ENCODE measurements around the gene FAM13C.
A peak's percentile ranks its signal among the peaks of the same experiment; 100 is the strongest.

The FAM13C gene

GRCh38 chr10:59384761-59385160, 22.4 kb upstream of the FAM13C start:
- Histone ChIP-seq H3K27ac (ENCODE audit: low read depth, low read length) (no peak overlapping the region), H3K9ac (ENCODE audit: low read length in 5 of 5) (no peak overlapping the region), H3K9me3 (ENCODE audit: control insufficient read depth in 5 of 5, low read length in 5 of 5) (peaks cover 0 to 4% (median 0%) of the 10 kb centered on the region in 5 donors), H3K4me1 (ENCODE audit: control insufficient read depth in 5 of 5, insufficient read depth in 5 of 5, low read length in 5 of 5) (no peaks in the 10 kb centered on the region), H3K36me3 (ENCODE audit: control insufficient read depth in 5 of 5, insufficient read depth in 5 of 5, low read length in 5 of 5) (peaks cover 0 to 3% (median 0%) of the 10 kb centered on the region in 5 donors), H3K4me3 (ENCODE audit: low read depth in 1 of 5, low read length in 5 of 5) (no peak overlapping the region), H3K27me3 (ENCODE audit: control insufficient read depth in 5 of 5, insufficient read depth in 4 of 5, low read length in 5 of 5) (no peaks in the 10 kb centered on the region)

GRCh38 chr10:59383908-59384307, 21.6 kb upstream of the FAM13C start:
- H3K27ac ChIP-seq (ENCODE audit: low read depth, low read length): no peak overlapping the region
- H3K9me3 ChIP-seq (ENCODE audit: control insufficient read depth in 5 of 5, low read length in 5 of 5): peaks cover 0 to 4% (median 0%) of the 10 kb centered on the region in 5 donors
- no peaks in the 10 kb centered on the region for H3K4me1 ChIP-seq (ENCODE audit: control insufficient read depth in 5 of 5, insufficient read depth in 5 of 5, low read length in 5 of 5)
- H3K9ac ChIP-seq (ENCODE audit: low read length in 5 of 5): no peak overlapping the region
- no peak overlapping the region for H3K4me3 ChIP-seq (ENCODE audit: low read depth in 1 of 5, low read length in 5 of 5)
- H3K27me3 ChIP-seq (ENCODE audit: control insufficient read depth in 5 of 5, insufficient read depth in 4 of 5, low read length in 5 of 5): no peaks in the 10 kb centered on the region
- H3K36me3 ChIP-seq (ENCODE audit: control insufficient read depth in 5 of 5, insufficient read depth in 5 of 5, low read length in 5 of 5): peaks cover 0 to 3% (median 0%) of the 10 kb centered on the region in 5 donors

GRCh38 chr10:59383436-59383835, 21.1 kb upstream of the FAM13C start:
- peaks cover 0 to 3% (median 0%) of the 10 kb centered on the region in 5 donors for H3K36me3 ChIP-seq (ENCODE audit: control insufficient read depth in 5 of 5, insufficient read depth in 5 of 5, low read length in 5 of 5)
- no peaks in the 10 kb centered on the region for H3K27me3 ChIP-seq (ENCODE audit: control insufficient read depth in 5 of 5, insufficient read depth in 4 of 5, low read length in 5 of 5)
- peaks cover 0 to 4% (median 0%) of the 10 kb centered on the region in 5 donors for H3K9me3 ChIP-seq (ENCODE audit: control insufficient read depth in 5 of 5, low read length in 5 of 5)
- H3K27ac ChIP-seq (ENCODE audit: low read depth, low read length): peak overlapping the region; percentile 2
- no peaks in the 10 kb centered on the region for H3K4me1 ChIP-seq (ENCODE audit: control insufficient read depth in 5 of 5, insufficient read depth in 5 of 5, low read length in 5 of 5)
- H3K4me3 ChIP-seq (ENCODE audit: low read depth in 1 of 5, low read length in 5 of 5): no peak overlapping the region
- no peak overlapping the region for H3K9ac ChIP-seq (ENCODE audit: low read length in 5 of 5)

GRCh38 chr10:59382831-59383295, 20.5 kb upstream of the FAM13C start:
- no peak overlapping the region for H3K9ac ChIP-seq (ENCODE audit: low read length in 5 of 5)
- H3K9me3 ChIP-seq (ENCODE audit: control insufficient read depth in 5 of 5, low read length in 5 of 5): peaks cover 0 to 4% (median 0%) of the 10 kb centered on the region in 5 donors
- H3K36me3 ChIP-seq (ENCODE audit: control insufficient read depth in 5 of 5, insufficient read depth in 5 of 5, low read length in 5 of 5): peaks cover 0 to 3% (median 0%) of the 10 kb centered on the region in 5 donors
- peak overlapping the region; percentile 2 for H3K27ac ChIP-seq (ENCODE audit: low read depth, low read length)
- H3K27me3 ChIP-seq (ENCODE audit: control insufficient read depth in 5 of 5, insufficient read depth in 4 of 5, low read length in 5 of 5): no peaks in the 10 kb centered on the region
- no peak overlapping the region for H3K4me3 ChIP-seq (ENCODE audit: low read depth in 1 of 5, low read length in 5 of 5)
- H3K4me1 ChIP-seq (ENCODE audit: control insufficient read depth in 5 of 5, insufficient read depth in 5 of 5, low read length in 5 of 5): no peaks in the 10 kb centered on the region

GRCh38 chr10:59381687-59382086, 19.3 kb upstream of the FAM13C start:
- Histone ChIP-seq H3K4me1 (ENCODE audit: control insufficient read depth in 5 of 5, insufficient read depth in 5 of 5, low read length in 5 of 5) (no peaks in the 10 kb centered on the region), H3K36me3 (ENCODE audit: control insufficient read depth in 5 of 5, insufficient read depth in 5 of 5, low read length in 5 of 5) (peaks cover 0 to 3% (median 0%) of the 10 kb centered on the region in 5 donors), H3K27me3 (ENCODE audit: control insufficient read depth in 5 of 5, insufficient read depth in 4 of 5, low read length in 5 of 5) (no peaks in the 10 kb centered on the region), H3K27ac (ENCODE audit: low read depth, low read length) (no peak overlapping the region), H3K9ac (ENCODE audit: low read length in 5 of 5) (no peak overlapping the region), H3K4me3 (ENCODE audit: low read depth in 1 of 5, low read length in 5 of 5) (no peak overlapping the region), H3K9me3 (ENCODE audit: control insufficient read depth in 5 of 5, low read length in 5 of 5) (peaks cover 0 to 4% (median 0%) of the 10 kb centered on the region in 5 donors)

- Histone ChIP-seq H3K27me3 (ENCODE audit: control insufficient read depth in 5 of 5, insufficient read depth in 4 of 5, low read length in 5 of 5) (no peaks in the 10 kb centered on the region), H3K27ac (ENCODE audit: low read depth, low read length) (no peak overlapping the region), H3K4me1 (ENCODE audit: control insufficient read depth in 5 of 5, insufficient read depth in 5 of 5, low read length in 5 of 5) (no peaks in the 10 kb centered on the region), H3K36me3 (ENCODE audit: control insufficient read depth in 5 of 5, insufficient read depth in 5 of 5, low read length in 5 of 5) (peaks cover 0 to 3% (median 0%) of the 10 kb centered on the region in 5 donors), H3K9ac (ENCODE audit: low read length in 5 of 5) (no peak overlapping the region), H3K9me3 (ENCODE audit: control insufficient read depth in 5 of 5, low read length in 5 of 5) (peaks cover 0 to 4% (median 0%) of the 10 kb centered on the region in 5 donors), H3K4me3 (ENCODE audit: low read depth in 1 of 5, low read length in 5 of 5) (no peak overlapping the region)
Measured at GRCh38 chr10:59376846-59377245, 14.5 kb upstream of the FAM13C start.

- Histone ChIP-seq H3K4me1 (ENCODE audit: control insufficient read depth in 5 of 5, insufficient read depth in 5 of 5, low read length in 5 of 5) (no peaks in the 10 kb centered on the region), H3K36me3 (ENCODE audit: control insufficient read depth in 5 of 5, insufficient read depth in 5 of 5, low read length in 5 of 5) (peaks cover 0 to 3% (median 0%) of the 10 kb centered on the region in 5 donors), H3K27me3 (ENCODE audit: control insufficient read depth in 5 of 5, insufficient read depth in 4 of 5, low read length in 5 of 5) (no peaks in the 10 kb centered on the region), H3K4me3 (ENCODE audit: low read depth in 1 of 5, low read length in 5 of 5) (no peak overlapping the region), H3K9me3 (ENCODE audit: control insufficient read depth in 5 of 5, low read length in 5 of 5) (peaks cover 0 to 4% (median 0%) of the 10 kb centered on the region in 5 donors), H3K27ac (ENCODE audit: low read depth, low read length) (no peak overlapping the region), H3K9ac (ENCODE audit: low read length in 5 of 5) (no peak overlapping the region)
Measured at GRCh38 chr10:59375990-59376389, 13.6 kb upstream of the FAM13C start.

- no peak overlapping the region for H3K9ac ChIP-seq (ENCODE audit: low read length in 5 of 5)
- no peaks in the 10 kb centered on the region for H3K4me1 ChIP-seq (ENCODE audit: control insufficient read depth in 5 of 5, insufficient read depth in 5 of 5, low read length in 5 of 5)
- H3K4me3 ChIP-seq (ENCODE audit: low read depth in 1 of 5, low read length in 5 of 5): no peak overlapping the region
- H3K27me3 ChIP-seq (ENCODE audit: control insufficient read depth in 5 of 5, insufficient read depth in 4 of 5, low read length in 5 of 5): no peaks in the 10 kb centered on the region
- H3K36me3 ChIP-seq (ENCODE audit: control insufficient read depth in 5 of 5, insufficient read depth in 5 of 5, low read length in 5 of 5): no peaks in the 10 kb centered on the region
- H3K9me3 ChIP-seq (ENCODE audit: control insufficient read depth in 5 of 5, low read length in 5 of 5): no peaks in the 10 kb centered on the region
- no peak overlapping the region for H3K27ac ChIP-seq (ENCODE audit: low read depth, low read length)
Measured at GRCh38 chr10:59374916-59375315, 12.6 kb upstream of the FAM13C start.

- Histone ChIP-seq H3K27me3 (ENCODE audit: control insufficient read depth in 5 of 5, insufficient read depth in 4 of 5, low read length in 5 of 5) (no peaks in the 10 kb centered on the region), H3K9me3 (ENCODE audit: control insufficient read depth in 5 of 5, low read length in 5 of 5) (no peaks in the 10 kb centered on the region), H3K27ac (ENCODE audit: low read depth, low read length) (no peak overlapping the region), H3K4me1 (ENCODE audit: control insufficient read depth in 5 of 5, insufficient read depth in 5 of 5, low read length in 5 of 5) (no peaks in the 10 kb centered on the region), H3K36me3 (ENCODE audit: control insufficient read depth in 5 of 5, insufficient read depth in 5 of 5, low read length in 5 of 5) (no peaks in the 10 kb centered on the region), H3K9ac (ENCODE audit: low read length in 5 of 5) (no peak overlapping the region), H3K4me3 (ENCODE audit: low read depth in 1 of 5, low read length in 5 of 5) (no peak overlapping the region)
Measured at GRCh38 chr10:59373071-59373470, 10.7 kb upstream of the FAM13C start.

GRCh38 chr10:59372543-59372942, 10.2 kb upstream of the FAM13C start:
- Histone ChIP-seq H3K9ac (ENCODE audit: low read length in 5 of 5) (no peak overlapping the region), H3K4me1 (ENCODE audit: control insufficient read depth in 5 of 5, insufficient read depth in 5 of 5, low read length in 5 of 5) (no peaks in the 10 kb centered on the region), H3K9me3 (ENCODE audit: control insufficient read depth in 5 of 5, low read length in 5 of 5) (no peaks in the 10 kb centered on the region), H3K27ac (ENCODE audit: low read depth, low read length) (no peak overlapping the region), H3K36me3 (ENCODE audit: control insufficient read depth in 5 of 5, insufficient read depth in 5 of 5, low read length in 5 of 5) (no peaks in the 10 kb centered on the region), H3K4me3 (ENCODE audit: low read depth in 1 of 5, low read length in 5 of 5) (no peak overlapping the region), H3K27me3 (ENCODE audit: control insufficient read depth in 5 of 5, insufficient read depth in 4 of 5, low read length in 5 of 5) (no peaks in the 10 kb centered on the region)
